Hematopoietic multipotent progenitor cell treated with erythropoietin and hydrocortisone succinate and interleukin-3 and kit ligand, for 17 days (in vitro differentiated cells): Measurements from ENCODE around the gene CD99.

Source experiments
- DNase-seq: peaks from one replicate; pipeline ENCODE4 v3.0.0-alpha.2; 2015; ENCODE audit warnings: low spot score

CD99 gene

GRCh38 chrX:2698604-2699003 is 7.5 kb downstream of the CD99 start:
- DNase-seq = no peak

- no peak for DNase-seq
These were observed 8.9 kb downstream of the CD99 start for GRCh38 chrX:2699959-2700358.

- no peak for DNase-seq
These were observed 9.6 kb downstream of the CD99 start for GRCh38 chrX:2700405-2701320.

DNA sequence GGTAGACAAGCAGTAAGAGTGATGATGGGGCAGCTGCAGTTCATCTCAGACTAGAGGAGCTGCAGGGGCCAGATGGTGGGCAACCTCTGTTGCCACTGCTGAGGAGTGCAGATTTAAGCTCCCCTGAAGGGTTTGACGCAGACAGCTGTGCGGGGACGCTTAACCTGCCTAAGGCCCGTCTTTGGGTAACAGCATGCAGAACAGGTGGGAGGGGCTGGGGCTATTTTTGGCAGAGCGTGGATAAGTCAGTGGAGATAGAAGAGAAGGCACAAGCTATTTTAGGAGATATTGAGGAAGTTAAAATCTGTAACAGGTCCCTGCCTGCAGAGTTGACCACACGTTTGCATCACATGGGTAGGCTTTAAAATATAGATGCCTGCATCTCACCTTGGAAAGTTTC is 10.5 kb downstream of the CD99 start:
- DNase-seq = no peak

GRCh38 chrX:2703991-2704369 is 12.9 kb downstream of the CD99 start:
- DNase-seq = no peak

- no peak for DNase-seq
These were observed 14.1 kb downstream of the CD99 start for GRCh38 chrX:2705046-2705832.

DNA sequence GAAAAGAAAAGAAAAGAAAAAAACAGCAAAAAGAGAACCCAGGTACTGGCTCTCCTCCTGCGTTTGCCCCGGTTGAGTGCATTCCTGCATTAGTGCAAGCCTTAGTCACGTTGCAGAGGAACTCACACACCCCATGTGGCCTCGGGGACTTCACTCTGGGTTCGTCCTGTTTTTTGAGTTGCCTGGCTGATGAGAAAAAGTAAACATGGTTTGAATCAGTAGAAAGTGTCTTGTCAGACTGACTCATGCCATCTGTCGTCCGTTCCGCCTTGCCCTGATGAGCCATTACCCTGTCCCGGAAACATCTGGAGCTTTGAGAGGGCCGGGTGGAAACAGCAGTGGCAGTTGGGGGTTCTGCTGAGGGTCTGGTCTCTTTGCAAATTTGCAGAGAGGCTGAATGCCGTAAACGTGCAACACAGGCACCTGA is 16.3 kb downstream of the CD99 start:
- DNase-seq = no peak

DNA sequence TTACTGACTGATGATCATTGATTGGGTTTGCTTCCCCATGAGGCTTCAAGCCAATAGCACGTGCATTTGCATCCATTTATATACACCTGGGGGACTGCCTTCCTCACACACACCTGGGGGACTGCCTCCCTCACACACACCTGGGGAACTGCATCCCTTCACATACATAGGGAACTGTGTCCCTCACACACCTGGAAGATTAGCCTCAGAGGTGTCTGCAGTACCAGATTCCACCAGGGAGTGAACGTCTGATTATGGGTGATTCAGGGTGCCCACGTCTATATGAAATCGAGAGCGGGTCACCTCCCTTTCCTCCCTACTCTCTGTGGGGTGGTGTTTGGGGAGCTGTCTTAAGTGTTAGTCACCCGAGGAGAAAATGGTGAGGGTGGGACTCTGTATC is 16.9 kb downstream of the CD99 start:
- DNase-seq = no peak

DNA sequence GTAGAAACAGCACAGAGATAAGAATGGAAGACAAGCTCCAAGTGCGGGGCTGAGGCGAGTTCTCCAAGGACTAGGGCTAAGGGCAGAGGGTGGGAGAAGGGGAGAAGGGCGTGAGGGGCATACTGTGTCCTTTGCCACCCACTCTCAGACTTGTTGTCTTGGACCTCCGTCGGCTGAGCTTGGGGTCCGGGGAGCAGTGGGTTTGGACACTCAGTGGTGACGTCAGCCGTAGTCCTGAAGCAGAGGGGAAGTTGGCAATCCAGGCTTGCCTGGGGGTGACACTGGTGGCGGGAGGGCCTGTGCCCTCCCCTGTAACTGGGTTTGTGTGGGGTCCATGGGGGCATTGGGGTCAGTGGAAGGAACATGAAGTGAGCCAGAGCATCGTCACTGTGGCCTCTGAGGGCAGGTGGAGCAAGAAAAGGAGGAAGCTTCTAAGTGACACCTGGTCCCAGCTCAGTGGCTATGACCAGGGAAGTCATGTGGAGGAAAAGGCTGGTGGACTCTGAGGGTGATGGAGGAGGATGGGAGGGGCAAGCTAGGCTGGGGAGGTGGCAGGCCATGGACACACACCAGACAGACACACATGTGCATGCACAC is 17.6 kb downstream of the CD99 start:
- DNase-seq = no peak

- DNase-seq = no peak
These were observed 18.5 kb downstream of the CD99 start for GRCh38 chrX:2709556-2709955.

DNA sequence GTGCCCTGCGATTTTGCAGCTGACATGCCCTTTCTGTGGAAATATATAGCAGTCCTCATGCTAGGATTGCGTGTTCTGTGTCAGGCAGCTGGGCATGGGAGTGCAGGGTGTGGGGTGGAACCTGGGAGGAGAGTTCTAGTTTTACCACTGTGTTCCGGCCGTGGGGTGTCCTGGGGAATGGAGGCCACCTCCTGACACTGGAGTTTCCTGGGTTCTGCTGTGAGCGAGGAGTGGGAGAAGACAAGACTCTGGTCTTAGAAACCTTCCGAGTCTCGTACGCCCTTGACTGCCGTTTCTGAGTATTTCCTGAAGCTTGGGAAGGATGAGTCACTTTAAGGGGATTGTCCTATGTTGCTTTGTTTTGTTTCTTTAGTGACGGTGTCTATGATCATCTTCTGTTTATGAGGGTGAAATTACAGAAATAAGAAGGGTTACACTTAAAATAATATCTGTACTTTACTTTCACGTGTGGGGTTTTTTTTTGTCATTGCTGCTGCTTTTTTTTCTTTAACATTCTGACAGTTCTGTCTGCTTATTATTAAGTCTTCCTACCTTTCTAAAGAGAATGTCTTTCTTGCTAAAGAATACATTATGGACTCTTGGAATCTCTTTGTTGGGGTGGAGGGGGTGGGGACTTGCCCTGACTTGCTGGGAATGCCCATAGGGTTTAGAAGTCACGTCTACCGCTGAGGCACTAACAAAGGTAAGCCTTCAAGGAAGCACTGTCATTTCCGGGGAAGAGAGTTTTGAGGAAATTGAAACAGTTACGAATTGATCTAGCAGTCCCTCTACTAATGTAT is 19.1 kb downstream of the CD99 start:
- no peak for DNase-seq

DNA sequence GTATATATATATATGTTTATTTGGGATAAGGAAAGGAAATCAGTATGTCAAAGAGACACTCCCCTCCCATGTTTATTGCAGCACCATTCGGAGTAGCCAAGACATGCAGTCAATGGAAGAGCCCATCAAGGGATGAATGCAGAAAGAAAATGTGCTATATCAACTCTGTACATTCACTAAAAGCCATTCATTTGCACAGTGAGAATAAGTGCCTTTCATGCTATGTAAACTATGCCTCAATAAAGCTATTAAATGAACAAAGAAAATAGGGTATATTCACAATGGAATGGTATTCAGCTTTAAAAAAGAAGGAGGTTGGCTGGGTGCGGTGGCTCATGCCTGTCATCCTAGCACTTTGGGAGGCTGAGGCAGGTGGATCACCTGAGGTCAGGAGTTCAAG is 20.3 kb downstream of the CD99 start:
- no peak for DNase-seq

GRCh38 chrX:2712428-2712827 is 21.3 kb downstream of the CD99 start:
- DNase-seq = no peak

- DNase-seq = no peak
These were observed 22.1 kb downstream of the CD99 start for GRCh38 chrX:2712890-2713840.

DNA sequence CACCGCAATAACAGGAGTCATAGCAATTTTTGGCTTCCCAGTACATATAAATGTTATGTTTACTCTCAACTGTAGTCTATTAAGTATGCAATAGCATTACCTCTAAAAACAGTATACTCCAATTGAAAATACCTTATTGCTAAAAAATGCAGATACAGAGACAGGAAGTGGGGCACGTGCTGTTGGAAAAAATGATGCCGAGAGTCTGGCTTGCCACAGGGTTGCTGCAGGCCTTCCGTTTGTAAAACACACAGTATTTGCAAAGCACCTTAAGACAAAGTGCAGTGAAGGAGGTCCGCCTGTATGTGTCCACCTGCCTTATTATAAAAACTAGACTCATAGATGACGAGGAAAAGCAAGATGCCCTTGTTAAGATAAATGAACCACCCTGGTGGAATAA is 23.5 kb downstream of the CD99 start:
- no peak for DNase-seq

DNA sequence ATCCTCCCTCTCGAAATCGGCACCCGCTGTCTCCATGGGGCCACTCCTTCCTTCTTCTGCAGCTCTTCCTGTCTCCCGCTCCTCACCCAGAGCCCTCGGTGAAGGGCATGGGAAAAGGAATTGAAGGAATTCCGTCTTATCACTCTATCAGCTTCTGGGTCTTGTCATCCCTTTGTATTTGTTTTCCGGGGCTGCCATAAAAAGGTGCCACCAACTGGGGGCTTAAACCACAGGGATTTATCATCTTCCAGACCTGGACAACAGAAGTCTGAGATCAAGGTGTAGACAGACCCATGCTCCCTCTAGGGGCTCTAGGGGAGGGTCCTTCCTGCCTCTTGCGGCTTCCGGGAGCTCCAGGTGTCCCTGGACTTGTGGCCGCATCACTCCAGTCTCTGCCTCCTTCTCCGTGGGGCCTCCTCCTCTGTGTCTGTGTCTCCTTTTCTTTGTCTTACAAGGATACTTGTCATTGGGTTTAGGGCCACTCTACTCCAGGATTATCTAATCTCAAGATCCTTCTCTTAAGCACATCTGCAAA is 24.0 kb downstream of the CD99 start:
- no peak for DNase-seq

DNA sequence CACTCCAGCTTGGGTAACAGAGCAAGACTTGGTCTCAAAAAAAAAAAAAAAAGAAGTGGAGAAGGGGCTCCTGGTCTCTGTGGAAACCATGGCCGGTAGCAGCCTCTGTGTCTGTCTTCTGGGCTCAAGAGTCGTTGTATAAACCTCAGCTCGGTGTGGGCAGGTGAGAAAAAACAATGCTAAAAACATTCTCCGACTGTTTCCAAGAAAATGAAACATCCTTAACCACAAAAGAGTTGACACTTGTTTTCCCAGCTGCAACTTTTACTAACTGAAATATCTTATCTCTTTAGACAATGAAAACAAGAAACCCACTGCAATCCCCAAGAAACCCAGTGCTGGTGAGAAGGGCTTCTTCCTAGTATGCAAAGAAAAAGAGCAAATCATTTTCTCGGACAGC is 26.2 kb downstream of the CD99 start:
- no peak for DNase-seq

GRCh38 chrX:2718821-2719220 is 27.7 kb downstream of the CD99 start:
- no peak for DNase-seq

- no peak for DNase-seq
These were observed 28.8 kb downstream of the CD99 start for GRCh38 chrX:2719774-2720447.

- no peak for DNase-seq
These were observed 32.3 kb downstream of the CD99 start for GRCh38 chrX:2723286-2723879.
